HS-5 (cell line): Measurements from ENCODE around the gene ACOX3.
A peak's percentile ranks its signal among the peaks of the same experiment; 100 is the strongest.

ENCODE experiments used
- DNase-seq: peaks from one replicate; pipeline ENCODE4 v3.0.0-alpha.2; 2012; ENCODE audit warnings: low read depth

The ACOX3 gene

GRCh38 chr4:8404791-8405515, 35.6 kb downstream of the ACOX3 start:
- DNase-seq = no peak

GRCh38 chr4:8403976-8404375, 36.5 kb downstream of the ACOX3 start:
- DNase-seq = no peak

GRCh38 chr4:8403173-8403753, 37.3 kb downstream of the ACOX3 start:
- peak; percentile 38 for DNase-seq

GRCh38 chr4:8402640-8403039, 37.9 kb downstream of the ACOX3 start:
- no peak for DNase-seq

- no peak for DNase-seq
These were observed 38.3 kb downstream of the ACOX3 start for GRCh38 chr4:8402181-8402597.

- DNase-seq = no peak
These were observed 38.9 kb downstream of the ACOX3 start for GRCh38 chr4:8401665-8402064.

- no peak for DNase-seq
These were observed 39.7 kb downstream of the ACOX3 start for GRCh38 chr4:8400632-8401325.

GRCh38 chr4:8399298-8399697, 41.2 kb downstream of the ACOX3 start:
- DNase-seq = no peak

- DNase-seq = no peak
These were observed 42.2 kb downstream of the ACOX3 start for GRCh38 chr4:8398347-8398746.

- no peak for DNase-seq
These were observed 43.6 kb downstream of the ACOX3 start for GRCh38 chr4:8396762-8397406.

GRCh38 chr4:8395504-8396296, 44.8 kb downstream of the ACOX3 start:
- DNase-seq = no peak

GRCh38 chr4:8394806-8395205, 45.7 kb downstream of the ACOX3 start:
- no peak for DNase-seq

- DNase-seq = no peak
These were observed 46.4 kb downstream of the ACOX3 start for GRCh38 chr4:8394061-8394519.

- peak; percentile 97 for DNase-seq
These were observed 46.9 kb downstream of the ACOX3 start for GRCh38 chr4:8393593-8394038.

- no peak for DNase-seq
These were observed 47.8 kb downstream of the ACOX3 start for GRCh38 chr4:8392591-8393190.

- peak; percentile 41 for DNase-seq
These were observed 48.6 kb downstream of the ACOX3 start for GRCh38 chr4:8391972-8392371.

GRCh38 chr4:8391071-8391470, 49.5 kb downstream of the ACOX3 start:
- no peak for DNase-seq

GRCh38 chr4:8390577-8390976, 49.9 kb downstream of the ACOX3 start:
- no peak for DNase-seq

GRCh38 chr4:8388528-8388870, 52.0 kb downstream of the ACOX3 start:
- no peak for DNase-seq

- no peak for DNase-seq
These were observed 52.7 kb downstream of the ACOX3 start for GRCh38 chr4:8387615-8388527.
